GM12875 (cell line): ENCODE data around the gene GLI1.

Experiments used
- H3K4me3 ChIP-seq: one replicate; pipeline ENCODE4 v1.5.1; 2011; ENCODE audit warnings: low read depth, low read length, control low read depth
- TF ChIP-seq, protein P1 (sequence below): IDR thresholded peaks from 2 replicates; pipeline ENCODE4 v1.5.1; 2011; ENCODE audit warnings: low read depth, mild to moderate bottlenecking, control low read depth, inconsistent platforms, low read length, moderate library complexity, borderline replicate concordance; ENCODE audit not compliant: insufficient read depth

Gene GLI1

DNA sequence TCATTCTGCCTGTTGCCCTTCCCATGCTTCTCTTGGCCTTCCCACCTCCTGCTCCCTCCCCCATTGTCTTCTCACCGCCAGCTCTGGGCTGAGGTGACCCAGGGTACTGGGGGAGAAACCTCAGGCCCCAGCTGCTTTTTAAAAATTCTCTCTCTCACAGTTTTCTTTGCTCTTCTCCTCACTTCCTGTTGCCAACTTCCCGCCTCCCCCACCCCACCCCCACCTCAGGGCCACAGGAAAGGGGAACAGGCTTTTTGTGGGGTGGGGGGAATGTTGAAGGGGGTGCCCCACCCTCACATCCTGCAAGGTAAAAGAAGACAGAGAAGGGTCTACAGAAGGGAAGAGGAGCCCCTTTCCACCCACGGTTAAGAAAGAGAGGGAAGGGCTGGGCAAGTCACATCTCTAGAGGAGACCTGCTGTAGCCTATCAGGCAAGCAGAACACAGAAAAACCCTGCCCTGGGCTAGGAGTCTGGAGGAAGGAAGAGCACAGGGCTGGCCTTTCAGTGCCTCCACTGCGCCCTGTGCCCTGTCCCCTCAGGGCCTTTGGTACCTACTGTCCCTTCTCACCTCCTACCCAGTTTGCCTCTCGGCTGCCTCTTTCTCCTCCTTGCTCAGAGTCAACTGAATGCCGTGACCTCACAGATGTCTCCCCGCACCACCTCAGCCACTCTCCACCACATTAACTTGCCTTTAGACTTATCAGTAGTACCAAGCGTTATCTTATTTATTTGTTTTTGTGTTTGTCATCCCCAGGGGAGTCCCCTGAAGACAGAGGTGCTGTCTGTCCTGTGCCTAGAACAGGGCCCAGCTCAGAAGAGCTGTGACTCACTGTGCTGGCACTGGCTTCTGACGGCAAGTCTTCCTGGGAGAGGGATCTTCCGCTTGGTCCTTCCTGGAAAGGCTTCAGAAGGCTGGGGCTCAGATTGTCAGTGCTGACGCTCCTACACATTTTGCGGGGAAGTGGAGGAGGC, 18.4 kb downstream of the GLI1 start:
- peak overlapping the region; percentile 81 for H3K4me3 ChIP-seq
- TF ChIP-seq, protein P1, sequence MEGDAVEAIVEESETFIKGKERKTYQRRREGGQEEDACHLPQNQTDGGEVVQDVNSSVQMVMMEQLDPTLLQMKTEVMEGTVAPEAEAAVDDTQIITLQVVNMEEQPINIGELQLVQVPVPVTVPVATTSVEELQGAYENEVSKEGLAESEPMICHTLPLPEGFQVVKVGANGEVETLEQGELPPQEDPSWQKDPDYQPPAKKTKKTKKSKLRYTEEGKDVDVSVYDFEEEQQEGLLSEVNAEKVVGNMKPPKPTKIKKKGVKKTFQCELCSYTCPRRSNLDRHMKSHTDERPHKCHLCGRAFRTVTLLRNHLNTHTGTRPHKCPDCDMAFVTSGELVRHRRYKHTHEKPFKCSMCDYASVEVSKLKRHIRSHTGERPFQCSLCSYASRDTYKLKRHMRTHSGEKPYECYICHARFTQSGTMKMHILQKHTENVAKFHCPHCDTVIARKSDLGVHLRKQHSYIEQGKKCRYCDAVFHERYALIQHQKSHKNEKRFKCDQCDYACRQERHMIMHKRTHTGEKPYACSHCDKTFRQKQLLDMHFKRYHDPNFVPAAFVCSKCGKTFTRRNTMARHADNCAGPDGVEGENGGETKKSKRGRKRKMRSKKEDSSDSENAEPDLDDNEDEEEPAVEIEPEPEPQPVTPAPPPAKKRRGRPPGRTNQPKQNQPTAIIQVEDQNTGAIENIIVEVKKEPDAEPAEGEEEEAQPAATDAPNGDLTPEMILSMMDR, result no peak

GRCh38 chr12:57479043-57479375, 19.4 kb downstream of the GLI1 start:
- TF ChIP-seq, protein P1, result no peak
- H3K4me3 ChIP-seq, result peak overlapping the region; percentile 81

- peak within 1 kb of the TSS; percentile 81 for H3K4me3 ChIP-seq
- TF ChIP-seq, protein P1, result no peak
Measured at GRCh38 chr12:57479376-57480115, 20.0 kb downstream of the GLI1 start, which contains the start of gene ARHGAP9. Gene ARHGAP9 (minus strand): TSS chr12:57479866. CDS start chr12:57479406, 460 bp downstream.

GRCh38 chr12:57481671-57482070, 22.1 kb downstream of the GLI1 start:
- no peak overlapping the region for H3K4me3 ChIP-seq
- TF ChIP-seq, protein P1, result no peak

DNA sequence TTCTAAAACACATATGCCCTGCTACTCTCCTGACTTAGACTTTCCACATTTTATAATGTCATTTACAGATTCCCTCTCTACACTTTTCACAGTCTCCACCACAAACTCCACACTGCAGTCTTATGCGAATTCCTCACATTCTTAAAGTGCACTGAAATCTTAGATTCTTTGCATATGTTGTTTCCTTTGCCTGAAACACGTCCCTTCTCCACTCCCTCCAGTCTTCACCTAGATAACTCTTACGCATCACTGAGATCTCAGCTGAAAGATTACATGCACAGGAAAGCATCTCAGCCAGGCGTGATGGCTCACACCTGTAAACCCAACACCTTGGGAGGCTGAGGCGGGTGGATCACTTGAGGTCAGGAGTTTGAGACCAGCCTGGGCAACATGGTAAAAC, 23.9 kb downstream of the GLI1 start:
- H3K4me3 ChIP-seq, result no peak overlapping the region
- TF ChIP-seq, protein P1, result no peak

DNA sequence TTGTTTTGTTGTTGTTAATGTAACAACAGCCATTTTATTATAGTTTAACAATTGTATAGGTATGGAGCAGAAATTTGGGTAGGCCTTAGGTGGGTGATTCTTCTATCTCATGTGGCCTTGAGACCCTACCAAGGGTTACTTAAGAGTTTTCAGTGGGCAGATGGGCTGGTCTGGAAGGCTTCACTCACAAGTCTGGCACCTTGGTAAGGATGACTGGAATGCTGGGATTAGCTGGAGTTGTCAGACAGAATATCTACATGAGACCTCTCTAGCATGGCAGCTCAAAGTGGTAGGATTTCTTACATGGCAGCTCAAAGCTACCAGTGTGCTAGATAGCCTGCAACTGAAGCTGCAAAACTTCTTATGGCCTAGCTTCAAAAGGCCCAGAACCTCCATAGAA, 26.1 kb downstream of the GLI1 start:
- TF ChIP-seq, protein P1, result no peak
- H3K4me3 ChIP-seq, result no peak overlapping the region

DNA sequence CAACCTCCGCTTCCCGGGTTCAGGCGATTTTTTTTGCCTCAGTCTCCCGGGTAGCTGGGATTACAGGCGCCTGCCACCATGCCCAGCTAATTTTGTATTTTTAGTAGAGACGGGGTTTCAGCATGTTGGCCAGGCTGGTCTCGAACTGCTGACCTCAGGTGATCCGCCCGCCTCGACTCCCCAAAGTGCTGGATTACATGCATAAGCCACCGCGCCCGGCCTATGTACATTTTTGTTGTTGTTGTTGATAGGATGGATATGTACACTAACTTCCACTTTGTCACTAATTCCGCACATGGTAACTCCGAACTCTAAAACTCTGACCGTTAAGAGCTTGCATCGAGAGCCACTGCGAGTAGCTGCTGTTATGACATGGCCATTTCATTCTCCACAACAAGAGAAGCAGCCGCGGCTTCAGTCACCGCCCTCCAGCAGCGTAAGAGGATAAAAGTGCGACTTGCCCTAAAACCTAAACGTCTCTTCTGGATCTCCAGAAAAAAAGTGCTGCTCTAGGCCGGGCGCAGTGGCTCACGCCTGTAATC, 27.5 kb downstream of the GLI1 start:
- H3K4me3 ChIP-seq, result no peak overlapping the region
- TF ChIP-seq, protein P1, result no peak
